Heart right ventricle (tissue), 16 donors: ENCODE results near the gene OR6Q1. TPM values are rescaled to one million over a fixed set of nuclear protein-coding genes. Genes with fewer than 3 reads are reported as not detected.
"Not testable (repeated sequence)": the region's sequence is repeated elsewhere in the genome, so short reads cannot be mapped to it uniquely, and the experiment has no call there.

Experiments
- ATAC-seq, 8 donors: fragments of 200-7000 bp; cut with Tn5 transposase; one replicate each; pipeline ENCODE4 v1.9.1; 2020; ENCODE audit warnings: mild to moderate bottlenecking in 8 of 8, moderate library complexity in 8 of 8, moderate number of reproducible peaks in 1 of 8
- DNase-seq, 2 donors: peaks; one replicate each; pipeline ENCODE4 v3.0.0-alpha.2; 2020
- H3K27ac ChIP-seq, 10 donors: fragments of 200-600 bp; sonication (generic) in 2 of 10; one replicate each; pipeline versions ENCODE4 v1.5.0 to v1.8.0; 2020 to 2022; ENCODE audit warnings: mild to moderate bottlenecking in 3 of 10
- H3K27me3 ChIP-seq, 7 donors: fragments of 200-600 bp; one replicate each; pipeline ENCODE4 v1.8.0; 2021 to 2022; ENCODE audit warnings: mild to moderate bottlenecking in 2 of 7
- H3K36me3 ChIP-seq, 9 donors: fragments of 200-600 bp; sonication (generic) in 1 of 9; one replicate each; pipeline versions ENCODE4 v1.5.0 to v1.8.0; 2020 to 2022; ENCODE audit warnings: mild to moderate bottlenecking in 2 of 9
- H3K4me1 ChIP-seq, 9 donors: fragments of 200-600 bp; sonication (generic) in 1 of 9; one replicate each; pipeline versions ENCODE4 v1.5.0 to v1.8.0; 2020 to 2022; ENCODE audit warnings: mild to moderate bottlenecking in 4 of 9
- H3K4me3 ChIP-seq, 10 donors: fragments of 200-600 bp; sonication (generic) in 2 of 10; one replicate each; pipeline versions ENCODE4 v1.5.0 to v1.8.0; 2020 to 2022; ENCODE audit warnings: mild to moderate bottlenecking in 7 of 10, moderate library complexity in 2 of 10
- H3K9me3 ChIP-seq, 11 donors: fragments of 200-600 bp in 10 of 11; sonication (generic) in 2 of 11; one replicate each; pipeline versions ENCODE4 v1.5.0 to v1.8.0; 2013 to 2022; ENCODE audit warnings: mild to moderate bottlenecking in 2 of 11, control low read depth in 1 of 11, moderate library complexity in 1 of 11
- CTCF ChIP-seq, 9 donors: fragments of 200-600 bp; sonication (generic) in 2 of 9; IDR thresholded peaks; one replicate each; pipeline versions ENCODE4 v1.5.0 to v1.8.0; 2021 to 2022; ENCODE audit warnings: antibody characterized with exemption in 9 of 9, mild to moderate bottlenecking in 5 of 9, moderate library complexity in 1 of 9
- WGBS, 2 donors: extraction: QIAGEN DNeasy Blood & Tissue Kit; methylation state at CpG; one replicate each; pipeline ENCODE4 v1.1.7; 2013; ENCODE audit warnings: inconsistent platforms in 1 of 2; 5-methylcytosine and 5-hydroxymethylcytosine counted together
- intact Hi-C, 10 donors: fragments of 100-400 bp; cut with DNase I; formaldehyde crosslinking; loops; one replicate each; pipeline versions ENCODE4 v1.11.1 to v1.14.2; 2022
- long read RNA-seq, 3 donors: library from polyadenylated mRNA; unstranded; transcript quantifications; one replicate each; pipeline ENCODE4 v2.0.0, GENCODE V29; 2020 to 2021
- polyA plus RNA-seq, 2 donors: library from polyadenylated mRNA; stranded (reverse); fragments of 200-250 nt; gene quantifications; one replicate each; pipeline ENCODE4 v1.2.3, GENCODE V29; 2013
- total RNA-seq, 10 donors: library from RNA; stranded (reverse); fragmentation: NEBNext Ultra II Directional in 3 of 10; extraction: Animal tissue kit (Norgen Biotek cat#: 25700) in 3 of 10; gene quantifications; one replicate each; pipeline versions ENCODE4 v1.2.1 to v1.2.4, GENCODE V29; 2021 to 2023
- donor health status: Arrhythmogenic right ventricular cardiomyopathy.
- donor health status: ischemic (EF 13 %, LVEDD 7.1; RV severe dilation, severe dysfunction).
- donor health status: healthy with polysubstance abuse.
- donor health status: DM: no; HTN: yes; CAD: no.
- donor health status: DM: no; HTN: no; CAD: no.
- donor health status: ischemic (EF 25% LVEDD 6.9; RV normal size, moderate dysfunction).
- donor health status: ischemic (EF 25% LVEDD 5.7; RV mildly dilated, moderate dysfunction).
- donor health status: healthy.
- donor health status: DM: yes; HTN: yes; CAD: no.
- donor health status: Ischemic cardiomyopathy.
- donor health status: ischemic (EF 35%, LVEDD 5.7; RV mildly dilated, moderate dysfunction).
- donor health status: nonischemic (EF 11% LVEDD 7.7; RV severe dilation, severe dysfunction).
- donor health status: DM: yes; HTN: yes; CAD: no.
- donor health status: PGD.
- donor health status: ischemic (EF 29% LVEDD 5.4; RV normal size, mild dysfunction).
- donor health status: nonischemic (EF 23%, LVEDD 6.1; RV moderate dilation, normal function).

OR6Q1 gene
- total RNA-seq (not detected), polyA plus RNA-seq (not detected)
- long read RNA-seq, donor 1: 0 reads
- long read RNA-seq, donor 2: 0 reads
- long read RNA-seq, donor 3: 0 reads

- no peaks in the 10 kb centered on the region for H3K36me3 ChIP-seq
- H3K9me3 ChIP-seq: peaks cover 0 to 11% (median 0%) of the 10 kb centered on the region in 11 donors
- intact Hi-C loops: no loop called here
- no peak for TF ChIP-seq CTCF (IDR thresholded peaks at IDR 0.05)
- peak within 1 kb of the TSS in 6 of 10 donors; percentile 6 to 74 (median 59) for H3K27ac ChIP-seq
- H3K27me3 ChIP-seq: no peaks in the 10 kb centered on the region
- H3K4me3 ChIP-seq: no peak within 1 kb of the TSS
- DNase-seq: no peak
- ATAC-seq: no peak
- H3K4me1 ChIP-seq: peaks cover 0 to 25% (median 16%) of the 10 kb centered on the region in 9 donors
Observed at GRCh38 chr11:58030653-58031052, at the start of gene OR6Q1. Gene OR6Q1, plus strand, starts transcription at chr11:58030953. Its CDS starts 0 bp downstream, at chr11:58030953.

- Histone ChIP-seq H3K9me3 (no peaks in the 10 kb centered on the region), H3K27ac (peak overlapping the region in 1 of 10 donors; percentile 17), H3K27me3 (no peaks in the 10 kb centered on the region), H3K36me3 (no peaks in the 10 kb centered on the region), H3K4me3 (no peak overlapping the region), H3K4me1 (peaks cover 0 to 18% (median 0%) of the 10 kb centered on the region in 9 donors)
- no peak for TF ChIP-seq CTCF (IDR thresholded peaks at IDR 0.05)
- intact Hi-C loops: no loop called here
- WGBS, 2 donors: 59 to 70% methylated on average over 3 of the region's 3 CpGs
- ATAC-seq: no peak
- DNase-seq: no peak
Observed at GRCh38 chr11:57981536-57981935, 49.2 kb upstream of the OR6Q1 start.

GRCh38 chr11:57982776-57983175, 48.0 kb upstream of the OR6Q1 start:
- H3K36me3 ChIP-seq: no peaks in the 10 kb centered on the region
- H3K4me3 ChIP-seq: no peak overlapping the region
- intact Hi-C loops: no loop called here
- H3K27me3 ChIP-seq: no peaks in the 10 kb centered on the region
- ATAC-seq: no peak
- no peak for TF ChIP-seq CTCF (IDR thresholded peaks at IDR 0.05)
- WGBS, 2 donors: 58 to 64% methylated on average over 4 of the region's 4 CpGs
- peaks cover 0 to 18% (median 0%) of the 10 kb centered on the region in 9 donors for H3K4me1 ChIP-seq
- peaks cover 0 to 11% (median 4%) of the 10 kb centered on the region in 11 donors for H3K9me3 ChIP-seq
- DNase-seq: no peak
- H3K27ac ChIP-seq: peak overlapping the region in 2 of 10 donors; percentile 11 to 34

- ATAC-seq: no peak
- DNase-seq: no peak
- intact Hi-C loops: no loop called here
- Histone ChIP-seq H3K4me1 (peaks cover 0 to 18% (median 0%) of the 10 kb centered on the region in 9 donors), H3K27ac (peak overlapping the region in 2 of 10 donors; percentile 11 to 34), H3K4me3 (no peak overlapping the region), H3K36me3 (no peaks in the 10 kb centered on the region), H3K27me3 (no peaks in the 10 kb centered on the region), H3K9me3 (peaks cover 0 to 15% (median 6%) of the 10 kb centered on the region in 11 donors)
- no peak for TF ChIP-seq CTCF (IDR thresholded peaks at IDR 0.05)
- 46 to 59% methylated on average over 3 of the region's 3 CpGs for WGBS, 2 donors
Observed at GRCh38 chr11:57983191-57983590, 47.6 kb upstream of the OR6Q1 start.

GRCh38 chr11:57999523-57999922, 31.2 kb upstream of the OR6Q1 start:
- H3K27ac ChIP-seq, H3K27me3 ChIP-seq, H3K4me3 ChIP-seq, ATAC-seq, H3K36me3 ChIP-seq, intact Hi-C loops, DNase-seq: not testable (repeated sequence)
- WGBS, 2 donors: 76 to 77% methylated on average over 11 to 13 of the region's 13 CpGs
- Histone ChIP-seq H3K4me1 (peaks cover 0 to 26% (median 0%) of the 10 kb centered on the region in 9 donors), H3K9me3 (peaks cover 0 to 12% (median 0%) of the 10 kb centered on the region in 11 donors)

- DNase-seq, H3K27ac ChIP-seq, ATAC-seq, H3K4me3 ChIP-seq, H3K27me3 ChIP-seq, H3K36me3 ChIP-seq: not testable (repeated sequence)
- peaks cover 0 to 29% (median 0%) of the 10 kb centered on the region in 9 donors for H3K4me1 ChIP-seq
- 88 to 95% methylated on average over 10 of the region's 10 CpGs for WGBS, 2 donors
- H3K9me3 ChIP-seq: peaks cover 0 to 12% (median 0%) of the 10 kb centered on the region in 11 donors
- intact Hi-C loops: loop anchor here in 1 of 10 donors (5.0 kb wide), 1 partner anchor 287 kb away; no protein-coding TSS in a partner anchor
Observed at GRCh38 chr11:58000021-58000420, 30.7 kb upstream of the OR6Q1 start.
